GM19193 (cell line): Measurements from ENCODE around the gene FBXL3.
A peak's percentile ranks its signal among the peaks of the same experiment; 100 is the strongest.

Experiments used
- POLR2A ChIP-seq: IDR thresholded peaks from 4 replicates; pipeline ENCODE4 v1.6.1; 2011; ENCODE audit not compliant: insufficient read depth, insufficient read length; ENCODE audit errors: extremely low read depth

FBXL3 gene, protein sequence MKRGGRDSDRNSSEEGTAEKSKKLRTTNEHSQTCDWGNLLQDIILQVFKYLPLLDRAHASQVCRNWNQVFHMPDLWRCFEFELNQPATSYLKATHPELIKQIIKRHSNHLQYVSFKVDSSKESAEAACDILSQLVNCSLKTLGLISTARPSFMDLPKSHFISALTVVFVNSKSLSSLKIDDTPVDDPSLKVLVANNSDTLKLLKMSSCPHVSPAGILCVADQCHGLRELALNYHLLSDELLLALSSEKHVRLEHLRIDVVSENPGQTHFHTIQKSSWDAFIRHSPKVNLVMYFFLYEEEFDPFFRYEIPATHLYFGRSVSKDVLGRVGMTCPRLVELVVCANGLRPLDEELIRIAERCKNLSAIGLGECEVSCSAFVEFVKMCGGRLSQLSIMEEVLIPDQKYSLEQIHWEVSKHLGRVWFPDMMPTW

GRCh38 chr13:77026861-77027621, at the start of gene FBXL3:
Gene FBXL3, minus strand, starts transcription at chr13:77027159. Its CDS starts 5,299 bp downstream, at chr13:77021860.
- peak; percentile 79 for TF ChIP-seq POLR2A

GRCh38 chr13:77067519-77067918, 40.6 kb upstream of the FBXL3 start:
- no peak for TF ChIP-seq POLR2A

DNA sequence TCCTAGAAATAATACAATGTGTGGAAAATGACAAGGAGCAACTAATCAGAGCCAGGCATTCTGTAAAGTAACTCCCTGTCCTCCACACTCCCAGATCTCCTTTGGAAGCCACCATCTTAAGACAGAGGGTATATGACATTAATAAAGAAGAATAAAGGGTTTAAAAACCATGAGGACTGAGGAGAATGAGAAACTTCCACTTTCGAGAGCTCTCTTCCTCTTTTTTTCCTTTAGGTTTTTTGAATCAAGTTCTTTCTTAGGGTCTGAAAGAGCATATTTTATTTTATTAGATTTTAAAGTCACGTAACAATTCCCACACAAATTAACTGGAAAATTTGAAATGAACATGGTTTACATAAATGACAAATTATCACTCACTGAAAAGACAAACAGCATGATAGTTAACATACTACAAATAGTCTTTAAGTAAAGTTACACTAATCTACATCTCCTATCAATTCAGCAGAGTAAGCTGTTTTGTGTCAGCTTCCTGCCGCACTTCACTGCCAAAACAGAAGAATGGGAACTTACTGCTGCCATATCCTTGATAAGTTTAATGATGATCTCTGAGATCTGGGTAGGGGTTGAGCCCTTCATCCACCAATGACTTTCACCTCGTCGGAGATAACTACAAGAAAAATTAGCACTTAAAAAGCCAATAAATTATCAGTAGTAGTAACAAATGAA, 38.6 kb upstream of the FBXL3 start:
- no peak for TF ChIP-seq POLR2A

- TF ChIP-seq POLR2A, result no peak
These were observed 35.1 kb upstream of the FBXL3 start for GRCh38 chr13:77062097-77062496.

- TF ChIP-seq POLR2A, result no peak
These were observed 34.4 kb upstream of the FBXL3 start for GRCh38 chr13:77061362-77061761.

DNA sequence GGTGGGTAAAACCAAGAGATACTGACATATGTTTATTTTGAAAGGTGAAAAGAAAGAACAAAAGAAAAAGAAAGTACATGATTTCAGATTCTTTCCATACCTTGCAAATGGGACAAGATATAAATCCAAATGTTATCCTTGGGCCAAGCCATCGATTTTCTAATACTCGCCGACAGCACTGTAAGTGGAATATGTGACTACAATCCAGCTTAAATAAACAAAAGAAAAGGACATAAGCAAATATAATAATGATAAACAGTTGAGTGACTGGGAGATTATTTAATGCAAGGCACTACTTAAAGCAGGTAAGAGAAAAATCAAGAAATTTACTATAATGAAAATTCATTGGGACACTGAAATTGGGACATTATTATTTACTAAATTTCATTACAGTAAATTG, 29.9 kb upstream of the FBXL3 start:
- no peak for TF ChIP-seq POLR2A

DNA sequence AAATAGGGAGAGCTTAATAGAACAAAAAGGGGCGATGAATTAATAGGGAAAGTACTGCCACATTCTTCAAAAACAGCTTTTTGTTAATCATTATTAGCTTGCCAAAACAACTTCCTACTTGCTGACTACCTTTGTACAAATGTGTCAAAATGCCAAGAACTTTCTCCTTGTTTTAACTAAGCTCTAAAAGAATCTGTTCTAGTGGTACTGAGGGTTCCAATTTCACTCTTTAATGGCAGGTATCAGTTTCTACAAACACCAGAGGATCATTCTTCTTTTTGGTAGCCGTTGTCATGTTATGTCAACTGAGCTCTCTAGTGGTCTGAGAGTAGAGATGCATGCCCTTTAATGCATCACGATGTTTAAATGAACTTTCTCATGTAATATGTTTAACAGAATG, 29.4 kb upstream of the FBXL3 start:
- no peak for TF ChIP-seq POLR2A

- no peak for TF ChIP-seq POLR2A
These were observed 28.2 kb upstream of the FBXL3 start for GRCh38 chr13:77055158-77055557.

GRCh38 chr13:77053192-77053591, 26.2 kb upstream of the FBXL3 start:
- TF ChIP-seq POLR2A, result no peak

DNA sequence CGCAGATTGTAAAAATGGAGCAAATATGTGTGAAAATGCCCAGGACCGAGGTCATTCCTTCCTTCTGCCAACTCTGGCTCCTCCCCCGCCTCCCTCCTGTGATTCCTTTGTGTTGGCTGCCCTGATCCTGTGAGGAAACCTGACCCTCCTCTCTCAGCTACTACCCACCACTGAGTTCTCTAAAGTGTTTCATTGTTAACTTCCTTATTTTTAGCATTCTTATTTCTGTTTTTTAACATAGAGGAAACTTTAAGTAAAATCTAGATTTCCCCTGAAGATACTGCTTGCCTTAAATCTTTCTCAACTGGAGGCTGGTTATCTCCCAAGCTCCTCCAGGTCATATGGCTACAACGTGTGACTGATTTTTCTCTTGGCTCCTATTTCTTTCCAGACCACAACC, 21.7 kb upstream of the FBXL3 start:
- no peak for TF ChIP-seq POLR2A

DNA sequence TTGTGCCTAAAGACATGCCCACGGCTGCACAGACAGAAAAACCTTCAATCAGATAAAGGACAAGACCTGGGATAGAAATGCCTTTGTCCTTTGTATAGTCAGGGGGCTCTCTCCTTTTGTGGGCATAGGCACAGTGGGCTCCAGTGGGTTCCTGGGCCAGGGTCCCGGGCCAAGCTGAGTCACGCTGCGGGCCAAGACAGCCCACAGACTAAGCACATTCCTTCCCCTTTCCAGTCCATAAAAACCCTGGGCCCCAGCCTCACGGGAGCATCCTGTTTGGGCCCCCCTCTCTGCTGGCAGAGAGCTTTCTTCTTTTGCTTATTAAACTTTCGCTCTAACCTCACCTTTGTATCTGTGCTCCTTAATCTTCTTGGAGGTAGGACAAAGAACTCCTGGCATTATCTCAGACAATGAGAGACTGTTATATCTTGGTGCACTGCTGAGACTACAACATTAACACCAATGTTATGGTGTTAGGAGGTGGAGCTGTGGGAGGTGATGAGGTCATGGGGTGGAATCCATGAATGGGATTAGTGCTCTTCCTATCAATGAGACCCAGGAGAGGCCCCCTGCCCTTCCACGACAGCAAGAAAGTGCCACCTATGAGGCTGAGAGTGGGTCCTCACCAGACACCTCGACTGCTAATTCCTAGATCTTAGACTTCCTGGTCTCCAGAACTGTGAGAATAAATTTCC, 20.8 kb upstream of the FBXL3 start:
- no peak for TF ChIP-seq POLR2A

DNA sequence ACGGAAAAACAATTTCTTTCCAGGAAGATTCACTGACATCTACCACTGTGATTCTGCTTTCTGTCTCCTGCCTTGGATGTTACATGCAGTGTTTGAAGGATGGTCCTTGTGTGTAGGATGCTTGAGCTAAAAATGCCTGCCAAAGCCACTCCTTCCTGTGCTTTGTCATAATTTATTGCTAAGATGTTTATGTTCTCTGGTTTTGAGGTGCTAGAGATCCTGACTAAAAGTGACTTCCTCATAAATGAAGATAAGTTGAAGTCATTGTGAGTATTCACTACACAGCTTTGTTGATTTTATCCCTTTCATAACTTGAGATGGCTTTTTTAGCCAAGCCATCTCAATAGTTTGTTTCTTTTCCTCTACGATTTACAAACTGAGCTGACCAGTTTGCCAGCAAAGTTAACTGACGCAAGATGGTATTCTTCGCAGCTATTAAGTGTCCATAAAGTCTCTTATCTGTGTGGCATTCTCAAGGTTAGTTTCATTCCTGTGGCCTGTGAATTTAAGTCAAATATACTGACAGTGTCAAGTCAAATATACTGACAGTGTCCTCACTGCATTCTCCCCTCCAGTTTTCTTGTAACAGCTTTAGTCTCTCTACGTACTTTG, 15.7 kb upstream of the FBXL3 start:
- TF ChIP-seq POLR2A, result no peak

DNA sequence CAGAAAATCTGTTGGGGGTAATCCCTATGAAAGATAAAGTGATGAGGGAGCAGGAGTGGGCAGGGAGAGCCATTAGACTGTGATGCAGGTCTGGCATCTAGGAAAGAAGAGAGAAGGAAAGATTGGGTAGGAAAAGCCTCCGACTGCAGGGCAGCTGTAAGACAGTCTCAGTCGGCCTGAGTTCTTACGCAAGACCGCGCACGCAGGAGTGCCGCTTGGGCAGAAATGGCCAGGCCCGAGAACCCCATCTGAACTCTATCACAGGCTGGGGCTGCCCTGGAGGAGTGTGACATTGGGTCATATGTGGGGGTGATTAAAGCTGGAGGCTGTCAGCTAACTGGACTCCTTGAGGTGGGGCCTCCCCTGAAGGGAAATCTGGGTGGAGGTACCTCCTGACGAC, 13.9 kb upstream of the FBXL3 start:
- no peak for TF ChIP-seq POLR2A

GRCh38 chr13:77040076-77040475, 13.1 kb upstream of the FBXL3 start:
- TF ChIP-seq POLR2A, result no peak
